ENCODE data around the gene SERPINA3. TPM values are rescaled to one million over a fixed set of nuclear protein-coding genes. Genes with fewer than 3 reads are reported as not detected.
"Not testable (repeated sequence)": the region's sequence is repeated elsewhere in the genome, so short reads cannot be mapped to it uniquely, and the experiment has no call there.

SERPINA3 gene
- total RNA-seq, result 100 to 1,000 TPM; 232 to 284 TPM
- long read RNA-seq, transcript SERPINA3-202 (5 exons, 1,581 nt), result minor isoform, 24 of 133 reads
- long read RNA-seq, transcript SERPINA3-201 (5 exons, 1,589 nt), result major isoform, 76 of 133 reads
- long read RNA-seq, partial matches to known transcripts, result 32 of 133 reads
- long read RNA-seq, other reads (novel, unspliced or antisense), result 1 of 133 reads

- intact Hi-C loops (cut with DNase I), result no loop called here
- DNase-seq, result no peak
- peak; percentile 55 to 70 for ATAC-seq
Measured at GRCh38 chr14:94612174-94612573, at the start of gene SERPINA3. Gene SERPINA3, plus strand, starts transcription at chr14:94612391. Its CDS starts 2,051 bp downstream, at chr14:94614442.

- no peak for DNase-seq
- no peak for ATAC-seq
- intact Hi-C loops (cut with DNase I), result no loop called here
Measured at GRCh38 chr14:94562941-94563883, 49.0 kb upstream of the SERPINA3 start.

- DNase-seq (no peak), ATAC-seq (no peak)
- intact Hi-C loops (cut with DNase I), result no loop called here
Measured at GRCh38 chr14:94564381-94564780, 47.8 kb upstream of the SERPINA3 start.

GRCh38 chr14:94568186-94568585, 44.0 kb upstream of the SERPINA3 start:
- ATAC-seq (no peak), DNase-seq (no peak)
- intact Hi-C loops (cut with DNase I), result no loop called here

GRCh38 chr14:94569381-94570001, 42.7 kb upstream of the SERPINA3 start:
- intact Hi-C loops (cut with DNase I), result no loop called here
- DNase-seq (no peak), ATAC-seq (no peak)

GRCh38 chr14:94570002-94570400, 42.2 kb upstream of the SERPINA3 start:
- intact Hi-C loops (cut with DNase I), result no loop called here
- DNase-seq, result no peak
- no peak for ATAC-seq

GRCh38 chr14:94570440-94570839, 41.8 kb upstream of the SERPINA3 start:
- intact Hi-C loops (cut with DNase I), result no loop called here
- DNase-seq, result no peak
- no peak for ATAC-seq

GRCh38 chr14:94571395-94571794, 40.8 kb upstream of the SERPINA3 start:
- intact Hi-C loops (cut with DNase I), result no loop called here
- DNase-seq (peak; percentile 39), ATAC-seq (peak; percentile 61 to 62)

- ATAC-seq (peak in 1 of 2 donors; percentile 62), DNase-seq (no peak)
- intact Hi-C loops (cut with DNase I), result no loop called here
Measured at GRCh38 chr14:94571950-94572349, 40.2 kb upstream of the SERPINA3 start.

- no peak for DNase-seq
- intact Hi-C loops (cut with DNase I), result no loop called here
- no peak for ATAC-seq
Measured at GRCh38 chr14:94572637-94573303, 39.4 kb upstream of the SERPINA3 start.

- DNase-seq (no peak), ATAC-seq (no peak)
- intact Hi-C loops (cut with DNase I), result no loop called here
Measured at GRCh38 chr14:94573475-94574277, 38.5 kb upstream of the SERPINA3 start.

GRCh38 chr14:94574336-94574735, 37.9 kb upstream of the SERPINA3 start:
- intact Hi-C loops (cut with DNase I), result no loop called here
- DNase-seq (no peak), ATAC-seq (no peak)

GRCh38 chr14:94575730-94576585, 36.2 kb upstream of the SERPINA3 start:
- intact Hi-C loops (cut with DNase I), result no loop called here
- no peak for ATAC-seq
- no peak for DNase-seq

- ATAC-seq; intact Hi-C loops (cut with DNase I): not testable (repeated sequence)
Measured at GRCh38 chr14:94577472-94577871, 34.7 kb upstream of the SERPINA3 start.

GRCh38 chr14:94578712-94579111, 33.5 kb upstream of the SERPINA3 start:
- ATAC-seq (no peak), DNase-seq (no peak)
- intact Hi-C loops (cut with DNase I), result no loop called here

More at GRCh38 chr14:94577472-94577871, 34.7 kb upstream of the SERPINA3 start:
- not testable (repeated sequence) for DNase-seq

GRCh38 chr14:94581127-94581999, 30.8 kb upstream of the SERPINA3 start, which contains the start of gene SERPINA5:
Gene SERPINA5, plus strand, starts transcription at chr14:94581426. Its CDS starts 5,937 bp downstream, at chr14:94587363.
- intact Hi-C loops (cut with DNase I), result no loop called here
- peak; percentile 54 to 82 for ATAC-seq
- peak; percentile 78 for DNase-seq
